SK-N-SH (cell line): Measurements from ENCODE around the gene EVL.

Experiments used
- GABPA ChIP-seq: IDR thresholded peaks from 2 replicates; pipeline ENCODE4 v1.4.0; 2012; ENCODE audit warnings: low read depth, mild to moderate bottlenecking
- JUND ChIP-seq: IDR thresholded peaks from 2 replicates; pipeline ENCODE4 v1.4.0; 2012
- TF ChIP-seq, protein P1 (sequence below): fragments of 200-600 bp; sonication (generic); IDR thresholded peaks from 2 replicates; pipeline ENCODE4 v1.6.1; 2017; ENCODE audit warnings: antibody characterized with exemption, mild to moderate bottlenecking, moderate library complexity

DNA sequence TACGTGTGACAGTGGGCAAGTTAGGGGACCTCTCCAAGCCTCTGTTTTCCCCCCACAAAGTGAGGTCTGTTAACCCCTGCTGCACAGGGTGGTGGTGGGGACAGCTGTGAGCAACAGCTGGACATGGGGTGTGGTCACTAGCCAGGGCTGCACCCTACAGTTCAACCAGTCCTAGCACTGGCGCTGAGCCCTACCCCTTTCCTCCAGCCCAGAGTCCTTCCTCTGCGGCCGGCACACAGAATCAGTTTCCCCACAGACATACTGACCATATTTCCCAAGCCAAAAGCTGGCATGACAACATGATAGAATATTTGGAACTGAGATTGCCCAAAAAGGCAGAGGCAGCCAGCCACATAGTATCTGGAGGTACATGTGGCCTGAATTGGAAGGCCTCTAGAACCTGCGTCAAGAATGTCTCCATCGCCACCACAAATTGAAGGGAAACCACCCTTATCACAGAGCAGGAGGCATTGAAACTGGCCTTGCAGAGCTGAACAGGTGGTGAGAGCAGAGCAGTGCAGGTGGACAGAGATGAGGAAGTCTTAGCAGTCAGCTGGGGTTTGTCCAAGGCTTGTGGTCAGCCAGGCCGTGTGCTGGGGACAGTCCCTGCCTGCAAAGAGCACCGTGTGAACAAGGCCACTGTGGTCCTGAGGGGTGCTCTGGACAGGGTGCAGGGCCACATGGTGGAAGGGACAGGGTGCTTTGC is 73.0 kb downstream of the EVL start:
- TF ChIP-seq, protein P1, sequence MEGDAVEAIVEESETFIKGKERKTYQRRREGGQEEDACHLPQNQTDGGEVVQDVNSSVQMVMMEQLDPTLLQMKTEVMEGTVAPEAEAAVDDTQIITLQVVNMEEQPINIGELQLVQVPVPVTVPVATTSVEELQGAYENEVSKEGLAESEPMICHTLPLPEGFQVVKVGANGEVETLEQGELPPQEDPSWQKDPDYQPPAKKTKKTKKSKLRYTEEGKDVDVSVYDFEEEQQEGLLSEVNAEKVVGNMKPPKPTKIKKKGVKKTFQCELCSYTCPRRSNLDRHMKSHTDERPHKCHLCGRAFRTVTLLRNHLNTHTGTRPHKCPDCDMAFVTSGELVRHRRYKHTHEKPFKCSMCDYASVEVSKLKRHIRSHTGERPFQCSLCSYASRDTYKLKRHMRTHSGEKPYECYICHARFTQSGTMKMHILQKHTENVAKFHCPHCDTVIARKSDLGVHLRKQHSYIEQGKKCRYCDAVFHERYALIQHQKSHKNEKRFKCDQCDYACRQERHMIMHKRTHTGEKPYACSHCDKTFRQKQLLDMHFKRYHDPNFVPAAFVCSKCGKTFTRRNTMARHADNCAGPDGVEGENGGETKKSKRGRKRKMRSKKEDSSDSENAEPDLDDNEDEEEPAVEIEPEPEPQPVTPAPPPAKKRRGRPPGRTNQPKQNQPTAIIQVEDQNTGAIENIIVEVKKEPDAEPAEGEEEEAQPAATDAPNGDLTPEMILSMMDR, result no peak
- TF ChIP-seq JUND (no peak), GABPA (no peak)
